ENCODE data around the gene FTSJ1. TPM values are rescaled to one million over a fixed set of nuclear protein-coding genes. Genes with fewer than 3 reads are reported as not detected.

The FTSJ1 gene
- total RNA-seq, 1 donor, result 67.3 TPM

DNA sequence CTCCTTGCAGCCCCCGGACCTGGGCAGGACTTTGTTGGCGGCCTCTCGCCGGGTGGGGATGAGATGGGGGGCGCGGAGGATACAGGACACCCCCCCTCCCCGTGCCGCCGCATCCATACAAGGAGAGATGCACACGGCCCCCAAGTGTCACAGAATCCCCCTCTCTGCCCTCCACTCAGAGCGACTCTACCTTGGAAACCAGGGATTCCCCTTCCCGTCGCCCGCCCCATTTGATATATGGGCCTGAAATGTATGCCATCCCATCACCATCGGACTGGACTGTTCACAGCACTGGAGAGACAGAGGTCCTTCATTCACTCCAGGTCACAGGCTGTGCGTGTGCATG, 33.2 kb downstream of the FTSJ1 start:
- no peaks in the 10 kb centered on the region for H4K20me1 ChIP-seq (ENCODE audit: insufficient read depth, low read length)
- peak overlapping the region; percentile 83 for H3K4me3 ChIP-seq (ENCODE audit: insufficient read depth, low read length)
- peak overlapping the region; percentile 72 for H3K4me2 ChIP-seq (ENCODE audit: insufficient read depth, low read length)
- H3K36me3 ChIP-seq (ENCODE audit: insufficient read depth, low read length), result no peaks in the 10 kb centered on the region
- H3K27ac ChIP-seq (ENCODE audit: low read depth, low read length), result peak overlapping the region; percentile 56
- H3K79me2 ChIP-seq (ENCODE audit: insufficient read depth, low read length), result peaks cover 23% of the 10 kb centered on the region
- H3K9me3 ChIP-seq (ENCODE audit: low read depth, low read length), result no peaks in the 10 kb centered on the region
- no peaks in the 10 kb centered on the region for H3K27me3 ChIP-seq (ENCODE audit: insufficient read depth, low read length)
- H3K4me1 ChIP-seq (ENCODE audit: insufficient read depth, low read length), result peaks cover 2% of the 10 kb centered on the region
- no peak for DNase-seq (ENCODE audit: insufficient read length, low spot score, missing footprints)
- H2AFZ ChIP-seq (ENCODE audit: low read length), result peak overlapping the region; percentile 67
- TF ChIP-seq, protein P1, sequence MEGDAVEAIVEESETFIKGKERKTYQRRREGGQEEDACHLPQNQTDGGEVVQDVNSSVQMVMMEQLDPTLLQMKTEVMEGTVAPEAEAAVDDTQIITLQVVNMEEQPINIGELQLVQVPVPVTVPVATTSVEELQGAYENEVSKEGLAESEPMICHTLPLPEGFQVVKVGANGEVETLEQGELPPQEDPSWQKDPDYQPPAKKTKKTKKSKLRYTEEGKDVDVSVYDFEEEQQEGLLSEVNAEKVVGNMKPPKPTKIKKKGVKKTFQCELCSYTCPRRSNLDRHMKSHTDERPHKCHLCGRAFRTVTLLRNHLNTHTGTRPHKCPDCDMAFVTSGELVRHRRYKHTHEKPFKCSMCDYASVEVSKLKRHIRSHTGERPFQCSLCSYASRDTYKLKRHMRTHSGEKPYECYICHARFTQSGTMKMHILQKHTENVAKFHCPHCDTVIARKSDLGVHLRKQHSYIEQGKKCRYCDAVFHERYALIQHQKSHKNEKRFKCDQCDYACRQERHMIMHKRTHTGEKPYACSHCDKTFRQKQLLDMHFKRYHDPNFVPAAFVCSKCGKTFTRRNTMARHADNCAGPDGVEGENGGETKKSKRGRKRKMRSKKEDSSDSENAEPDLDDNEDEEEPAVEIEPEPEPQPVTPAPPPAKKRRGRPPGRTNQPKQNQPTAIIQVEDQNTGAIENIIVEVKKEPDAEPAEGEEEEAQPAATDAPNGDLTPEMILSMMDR (IDR thresholded peaks at IDR 0.05; ENCODE audit: extremely low read depth, low read depth, low read length), result no peak

DNA sequence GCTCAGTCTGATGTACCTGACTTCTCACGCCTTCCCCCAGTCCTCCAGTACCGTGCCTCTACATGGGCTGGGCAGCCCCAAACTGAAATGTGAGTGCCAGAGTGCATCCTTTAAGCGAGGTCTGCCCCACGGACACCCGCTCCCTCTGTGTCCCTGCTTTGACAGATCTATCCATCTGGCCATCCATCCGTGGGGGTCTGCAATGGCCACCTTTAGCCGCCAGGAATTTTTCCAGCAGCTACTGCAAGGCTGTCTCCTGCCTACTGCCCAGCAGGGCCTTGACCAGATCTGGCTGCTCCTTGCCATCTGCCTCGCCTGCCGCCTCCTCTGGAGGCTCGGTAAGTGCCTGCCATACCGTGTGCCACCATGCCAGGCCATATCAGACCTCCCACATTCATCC, 33.6 kb downstream of the FTSJ1 start:
- Histone ChIP-seq H4K20me1 (ENCODE audit: insufficient read depth, low read length) (no peaks in the 10 kb centered on the region), H3K4me2 (ENCODE audit: insufficient read depth, low read length) (peak overlapping the region; percentile 72), H2AFZ (ENCODE audit: low read length) (peak overlapping the region; percentile 67), H3K9me3 (ENCODE audit: low read depth, low read length) (no peaks in the 10 kb centered on the region), H3K4me3 (ENCODE audit: insufficient read depth, low read length) (peak overlapping the region; percentile 83), H3K79me2 (ENCODE audit: insufficient read depth, low read length) (peaks cover 23% of the 10 kb centered on the region), H3K36me3 (ENCODE audit: insufficient read depth, low read length) (no peaks in the 10 kb centered on the region), H3K4me1 (ENCODE audit: insufficient read depth, low read length) (peaks cover 2% of the 10 kb centered on the region), H3K27me3 (ENCODE audit: insufficient read depth, low read length) (no peaks in the 10 kb centered on the region), H3K27ac (ENCODE audit: low read depth, low read length) (peak overlapping the region; percentile 56)
- TF ChIP-seq, protein P1 (IDR thresholded peaks at IDR 0.05; ENCODE audit: extremely low read depth, low read depth, low read length), result no peak
- DNase-seq (ENCODE audit: insufficient read length, low spot score, missing footprints), result peak; percentile 77

GRCh38 chrX:48511560-48511959, 35.6 kb downstream of the FTSJ1 start:
- no peak overlapping the region for H3K27ac ChIP-seq (ENCODE audit: low read depth, low read length)
- H3K36me3 ChIP-seq (ENCODE audit: insufficient read depth, low read length), result peaks cover 6% of the 10 kb centered on the region
- H3K79me2 ChIP-seq (ENCODE audit: insufficient read depth, low read length), result peaks cover 23% of the 10 kb centered on the region
- H3K27me3 ChIP-seq (ENCODE audit: insufficient read depth, low read length), result no peaks in the 10 kb centered on the region
- TF ChIP-seq, protein P1 (IDR thresholded peaks at IDR 0.05; ENCODE audit: extremely low read depth, low read depth, low read length), result peak; percentile 41
- H4K20me1 ChIP-seq (ENCODE audit: insufficient read depth, low read length), result no peaks in the 10 kb centered on the region
- DNase-seq (ENCODE audit: insufficient read length, low spot score, missing footprints), result peak; percentile 78
- H3K9me3 ChIP-seq (ENCODE audit: low read depth, low read length), result no peaks in the 10 kb centered on the region
- H2AFZ ChIP-seq (ENCODE audit: low read length), result no peak overlapping the region
- peaks cover 2% of the 10 kb centered on the region for H3K4me1 ChIP-seq (ENCODE audit: insufficient read depth, low read length)
- H3K4me3 ChIP-seq (ENCODE audit: insufficient read depth, low read length), result no peak overlapping the region
- no peak overlapping the region for H3K4me2 ChIP-seq (ENCODE audit: insufficient read depth, low read length)

DNA sequence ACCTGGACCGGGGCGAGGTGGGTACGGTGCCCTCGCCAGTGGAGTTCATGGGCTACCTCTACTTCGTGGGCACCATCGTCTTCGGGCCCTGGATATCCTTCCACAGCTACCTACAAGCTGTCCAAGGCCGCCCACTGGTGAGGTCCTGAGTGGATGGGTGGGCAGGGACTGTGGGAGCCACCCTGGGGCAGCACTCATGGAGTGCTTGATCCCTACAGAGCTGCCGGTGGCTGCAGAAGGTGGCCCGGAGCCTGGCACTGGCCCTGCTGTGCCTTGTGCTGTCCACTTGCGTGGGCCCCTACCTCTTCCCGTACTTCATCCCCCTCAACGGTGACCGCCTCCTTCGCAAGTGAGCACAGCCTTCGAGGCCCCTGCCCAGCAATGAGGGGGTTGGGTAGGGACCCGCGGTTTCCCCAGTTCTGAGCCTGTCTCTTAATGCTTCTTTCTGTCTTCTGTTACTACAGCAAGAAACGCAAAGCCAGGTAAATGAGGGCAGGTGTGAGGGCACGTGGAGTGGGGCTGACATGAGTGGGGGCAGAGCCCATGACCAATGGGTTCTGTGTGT, 36.5 kb downstream of the FTSJ1 start:
- Histone ChIP-seq H3K4me3 (ENCODE audit: insufficient read depth, low read length) (no peak overlapping the region), H4K20me1 (ENCODE audit: insufficient read depth, low read length) (no peaks in the 10 kb centered on the region), H3K4me2 (ENCODE audit: insufficient read depth, low read length) (no peak overlapping the region), H3K4me1 (ENCODE audit: insufficient read depth, low read length) (peaks cover 2% of the 10 kb centered on the region), H3K9me3 (ENCODE audit: low read depth, low read length) (no peaks in the 10 kb centered on the region), H3K79me2 (ENCODE audit: insufficient read depth, low read length) (peaks cover 23% of the 10 kb centered on the region), H3K27me3 (ENCODE audit: insufficient read depth, low read length) (no peaks in the 10 kb centered on the region), H2AFZ (ENCODE audit: low read length) (no peak overlapping the region), H3K27ac (ENCODE audit: low read depth, low read length) (no peak overlapping the region), H3K36me3 (ENCODE audit: insufficient read depth, low read length) (peaks cover 10% of the 10 kb centered on the region)
- TF ChIP-seq, protein P1 (IDR thresholded peaks at IDR 0.05; ENCODE audit: extremely low read depth, low read depth, low read length), result no peak
- no peak for DNase-seq (ENCODE audit: insufficient read length, low spot score, missing footprints)
